A549 (cell line): Measurements from ENCODE around the gene SEMA3A.

ENCODE experiments used
- CHD2 ChIP-seq: fragments of 150-350 bp; IDR thresholded peaks from 2 replicates; pipeline ENCODE4 v1.6.1; 2014; ENCODE audit warnings: low read length; ENCODE audit not compliant: partially characterized antibody
- POLR2A ChIP-seq: IDR thresholded peaks from 2 replicates; pipeline ENCODE4 v1.6.1; 2012; ENCODE audit warnings: mild to moderate bottlenecking, low read length
- TF ChIP-seq, protein P1 (sequence below): fragments of >200 bp; sonication (Bioruptor Twin); formaldehyde crosslinking; IDR thresholded peaks from 3 replicates; pipeline ENCODE4 v1.5.1; 2016

- TF ChIP-seq, protein P1, sequence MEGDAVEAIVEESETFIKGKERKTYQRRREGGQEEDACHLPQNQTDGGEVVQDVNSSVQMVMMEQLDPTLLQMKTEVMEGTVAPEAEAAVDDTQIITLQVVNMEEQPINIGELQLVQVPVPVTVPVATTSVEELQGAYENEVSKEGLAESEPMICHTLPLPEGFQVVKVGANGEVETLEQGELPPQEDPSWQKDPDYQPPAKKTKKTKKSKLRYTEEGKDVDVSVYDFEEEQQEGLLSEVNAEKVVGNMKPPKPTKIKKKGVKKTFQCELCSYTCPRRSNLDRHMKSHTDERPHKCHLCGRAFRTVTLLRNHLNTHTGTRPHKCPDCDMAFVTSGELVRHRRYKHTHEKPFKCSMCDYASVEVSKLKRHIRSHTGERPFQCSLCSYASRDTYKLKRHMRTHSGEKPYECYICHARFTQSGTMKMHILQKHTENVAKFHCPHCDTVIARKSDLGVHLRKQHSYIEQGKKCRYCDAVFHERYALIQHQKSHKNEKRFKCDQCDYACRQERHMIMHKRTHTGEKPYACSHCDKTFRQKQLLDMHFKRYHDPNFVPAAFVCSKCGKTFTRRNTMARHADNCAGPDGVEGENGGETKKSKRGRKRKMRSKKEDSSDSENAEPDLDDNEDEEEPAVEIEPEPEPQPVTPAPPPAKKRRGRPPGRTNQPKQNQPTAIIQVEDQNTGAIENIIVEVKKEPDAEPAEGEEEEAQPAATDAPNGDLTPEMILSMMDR = no peak
- TF ChIP-seq CHD2 (no peak), POLR2A (no peak)
Measured at GRCh38 chr7:84095971-84096370, 98.6 kb downstream of the SEMA3A start.
